ENCODE measurements around the gene HS3ST6. TPM values are rescaled to one million over a fixed set of nuclear protein-coding genes. Genes with fewer than 3 reads are reported as not detected.

The HS3ST6 gene
- total RNA-seq, 2 experiments from 2014 or later = not detected

Other genes with a start within 250 kb of the HS3ST6 start
- 10 to 100 TPM; 62.1 to 65.9 TPM for gene JPT2, start 240.1 kb downstream of the HS3ST6 start, total RNA-seq
- 10 to 100 TPM; 51.7 to 56.8 TPM for gene MAPK8IP3, start 212.2 kb downstream of the HS3ST6 start, total RNA-seq
- 10 to 100 TPM; 53.0 to 53.1 TPM for gene NME3, start 146.9 kb downstream of the HS3ST6 start, total RNA-seq
- gene EME2, start 145.6 kb downstream of the HS3ST6 start, total RNA-seq = 10 to 100 TPM; 11.9 to 15.3 TPM
- 100 to 1,000 TPM; 151 to 152 TPM for gene MRPS34, start 145.3 kb downstream of the HS3ST6 start, total RNA-seq
- 10 to 100 TPM; 21.2 to 21.8 TPM for gene SPSB3, start 135.8 kb downstream of the HS3ST6 start, total RNA-seq
- 10 to 100 TPM; 45.9 to 48.0 TPM for gene NUBP2, start 135.5 kb downstream of the HS3ST6 start, total RNA-seq
- not detected for gene IGFALS, start 124.7 kb downstream of the HS3ST6 start, total RNA-seq
- gene HAGH, start 91.6 kb downstream of the HS3ST6 start, total RNA-seq = 10 to 100 TPM; 45.1 to 46.2 TPM
- gene FAHD1, start 91.2 kb downstream of the HS3ST6 start, total RNA-seq = 1 to 10 TPM; 8.5 to 8.8 TPM
- not detected for gene MEIOB, start 46.3 kb downstream of the HS3ST6 start, total RNA-seq
- gene MSRB1, start 24.8 kb upstream of the HS3ST6 start, total RNA-seq = 10 to 100 TPM; 20.7 to 23.6 TPM
- not detected for gene RPL3L, start 36.3 kb upstream of the HS3ST6 start, total RNA-seq
- 100 to 1,000 TPM; 122 to 125 TPM for gene NDUFB10, start 41.1 kb upstream of the HS3ST6 start, total RNA-seq
- 1,000 to 10,000 TPM; 5,123 to 5,136 TPM for gene RPS2, start 46.4 kb upstream of the HS3ST6 start, total RNA-seq
- gene RNF151, start 48.4 kb upstream of the HS3ST6 start, total RNA-seq = not detected
- gene TBL3, start 53.6 kb upstream of the HS3ST6 start, total RNA-seq = 10 to 100 TPM; 45.7 to 47.3 TPM
- not detected for gene NOXO1, start 63.1 kb upstream of the HS3ST6 start, total RNA-seq
- gene GFER, start 65.8 kb upstream of the HS3ST6 start, total RNA-seq = 10 to 100 TPM; 34.4 to 37.5 TPM
- gene SYNGR3, start 71.6 kb upstream of the HS3ST6 start, total RNA-seq = 10 to 100 TPM; 11.9 to 12.4 TPM
- 10 to 100 TPM; 67.2 to 67.6 TPM for gene ZNF598, start 91.4 kb upstream of the HS3ST6 start, total RNA-seq
- gene NPW, start 101.4 kb upstream of the HS3ST6 start, total RNA-seq = 1 to 10 TPM; 1.3 to 2.0 TPM
- 1 to 10 TPM; 1.1 to 1.4 TPM for gene NHERF2, start 108.5 kb upstream of the HS3ST6 start, total RNA-seq
- 10 to 100 TPM; 24.3 to 26.2 TPM for gene NTHL1, start 129.4 kb upstream of the HS3ST6 start, total RNA-seq
- 10 to 100 TPM; 56.6 to 63.9 TPM for gene TSC2, start 129.6 kb upstream of the HS3ST6 start, total RNA-seq
- 10 to 100 TPM; 56.7 to 59.4 TPM for gene PKD1, start 217.5 kb upstream of the HS3ST6 start, total RNA-seq
- under 1 TPM in 1 of 2 experiments, not detected in 1; 0.33 TPM for gene RAB26, start 230.2 kb upstream of the HS3ST6 start, total RNA-seq
- gene TRAF7, start 237.4 kb upstream of the HS3ST6 start, total RNA-seq = 10 to 100 TPM; 77.1 to 80.3 TPM

Data from activated CD4-positive, alpha-beta memory T cell treated with anti-CD3 and anti-CD28 coated beads for 36 hours (primary cell).